ENCODE data around the gene CRBN.
A peak's percentile ranks its signal among the peaks of the same experiment; 100 is the strongest.

The CRBN gene

DNA sequence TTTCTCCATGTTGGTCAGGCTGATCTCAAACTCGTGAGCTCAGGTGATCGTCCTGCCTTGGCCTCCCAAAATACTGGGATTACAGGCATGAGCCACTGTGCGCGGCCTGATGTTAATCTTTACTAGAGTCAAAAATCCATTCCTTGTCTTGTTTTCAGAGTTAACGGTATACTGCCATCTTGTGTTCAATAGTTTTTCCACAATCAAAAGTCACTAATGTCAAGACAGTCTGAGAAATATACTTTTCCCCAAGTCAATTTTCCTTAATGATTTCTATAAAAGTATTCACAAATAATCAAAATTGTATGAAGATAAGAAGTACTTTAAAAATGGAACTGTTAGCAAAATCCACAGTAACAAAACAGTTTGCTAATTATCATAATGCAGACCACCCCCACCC is 8.5 kb downstream of the CRBN start:
- DNase-seq (ENCODE audit: low spot score) = peak; percentile 8

- DNase-seq (ENCODE audit: low spot score) = no peak
These were observed 13.8 kb downstream of the CRBN start for GRCh38 chr3:3165650-3166049.

DNA sequence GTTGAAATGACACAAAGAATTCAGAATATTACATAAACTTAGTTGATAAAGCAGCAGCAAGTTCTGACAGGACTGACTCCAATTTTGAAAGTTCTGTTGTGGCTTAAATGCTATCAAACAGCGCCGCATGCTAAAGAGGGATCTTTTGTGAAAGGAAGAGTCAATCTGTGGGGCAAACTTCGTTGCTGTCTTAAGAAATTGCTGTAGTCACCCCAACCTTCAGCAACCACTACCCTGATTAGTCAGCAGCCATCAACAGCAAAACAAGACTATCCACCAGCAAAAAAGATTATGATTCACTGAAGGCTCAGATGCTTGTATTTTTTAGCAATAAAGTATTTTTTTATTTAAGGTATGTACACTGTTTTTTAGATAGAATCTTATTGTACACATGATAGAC is 14.2 kb downstream of the CRBN start:
- DNase-seq (ENCODE audit: low spot score) = no peak

DNA sequence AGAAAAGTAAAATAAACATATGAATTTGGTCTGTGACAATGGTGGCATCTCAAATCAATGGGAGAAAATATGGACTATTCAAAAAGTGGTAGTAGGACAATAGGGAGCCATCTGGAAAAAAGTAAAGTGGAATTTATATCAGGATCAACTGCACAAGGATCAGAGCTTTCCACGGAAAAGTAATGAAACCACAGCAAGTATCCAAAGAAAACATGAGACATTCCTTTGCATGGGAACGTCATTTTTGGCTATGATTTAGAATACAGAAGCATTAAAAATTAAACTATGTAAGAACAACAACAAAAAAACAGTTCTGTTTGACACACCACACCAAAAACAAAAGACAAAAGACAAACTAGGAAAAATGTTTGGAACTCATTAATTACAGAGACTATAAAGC is 18.7 kb downstream of the CRBN start:
- no peak for DNase-seq (ENCODE audit: low spot score)

DNA sequence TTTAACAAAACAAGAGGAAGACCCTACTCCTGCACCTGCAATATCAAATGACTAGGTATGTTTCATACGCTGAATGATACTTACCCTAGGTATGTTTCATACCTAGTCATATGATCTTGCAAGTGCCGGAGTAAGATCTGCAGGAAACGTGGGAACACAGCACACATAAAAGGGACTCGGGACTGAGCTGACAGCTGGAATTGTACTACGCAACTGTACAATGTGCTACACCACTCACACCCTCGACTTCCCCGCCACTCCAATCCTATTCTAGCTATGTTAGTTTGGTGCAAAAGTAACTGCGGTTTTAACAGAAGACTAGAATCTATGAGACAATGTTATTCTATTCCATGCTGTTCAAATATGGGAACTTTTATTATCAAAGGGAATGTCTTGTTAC is 22.0 kb downstream of the CRBN start:
- no peak for DNase-seq (ENCODE audit: low spot score)

DNA sequence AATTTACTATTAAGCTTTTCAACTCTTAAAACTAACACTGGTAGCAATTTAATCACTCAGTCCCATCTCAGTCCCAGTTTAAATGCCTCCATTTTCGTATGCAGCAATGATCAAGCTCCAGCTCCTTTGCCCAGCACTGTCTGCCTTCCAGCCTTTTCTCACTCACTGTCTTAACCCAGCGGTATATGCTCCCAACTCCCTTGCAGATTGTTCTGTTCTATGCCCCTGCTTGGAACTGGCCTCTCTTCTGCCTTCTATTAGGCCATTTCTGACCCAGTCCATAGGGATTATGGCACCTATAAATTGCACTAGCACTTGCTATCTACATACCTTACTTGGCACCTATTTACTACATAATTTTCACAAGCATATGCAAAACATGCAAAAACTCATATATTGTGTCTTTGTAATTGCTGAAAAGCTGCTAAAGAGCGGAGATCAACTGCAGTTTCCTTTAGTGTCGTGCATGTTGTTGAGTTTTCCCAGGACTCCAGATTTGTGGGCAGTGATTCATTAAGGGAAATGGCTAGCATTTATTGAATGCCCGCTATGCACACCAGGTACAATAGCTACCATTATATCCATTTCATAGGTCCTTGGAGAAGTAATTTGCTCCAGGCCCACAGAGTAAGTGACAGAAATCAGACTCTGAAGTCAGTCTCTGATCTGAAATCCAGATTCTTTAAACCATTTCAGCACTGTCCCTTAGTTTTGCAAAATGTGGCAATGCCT is 24.4 kb downstream of the CRBN start:
- DNase-seq (ENCODE audit: low spot score) = no peak

DNA sequence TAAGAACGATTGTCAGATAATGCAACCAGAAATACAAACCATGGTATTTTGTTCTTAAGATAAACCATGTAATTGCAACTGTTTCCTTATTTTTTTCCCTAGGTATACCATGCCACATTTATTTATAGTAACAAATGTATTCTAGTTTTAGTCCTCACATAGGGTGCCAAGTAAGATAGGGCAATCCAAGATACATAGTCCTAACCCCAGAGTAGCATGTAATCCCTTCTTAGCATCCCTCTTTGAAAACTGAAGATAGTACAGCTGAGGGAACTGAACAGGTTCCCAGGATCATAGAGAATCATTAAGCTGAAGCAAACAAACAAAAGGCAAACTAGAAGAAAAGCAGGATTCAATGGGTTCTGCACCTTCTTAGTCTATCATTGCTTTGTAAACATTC is 28.0 kb downstream of the CRBN start:
- no peak for DNase-seq (ENCODE audit: low spot score)

DNA sequence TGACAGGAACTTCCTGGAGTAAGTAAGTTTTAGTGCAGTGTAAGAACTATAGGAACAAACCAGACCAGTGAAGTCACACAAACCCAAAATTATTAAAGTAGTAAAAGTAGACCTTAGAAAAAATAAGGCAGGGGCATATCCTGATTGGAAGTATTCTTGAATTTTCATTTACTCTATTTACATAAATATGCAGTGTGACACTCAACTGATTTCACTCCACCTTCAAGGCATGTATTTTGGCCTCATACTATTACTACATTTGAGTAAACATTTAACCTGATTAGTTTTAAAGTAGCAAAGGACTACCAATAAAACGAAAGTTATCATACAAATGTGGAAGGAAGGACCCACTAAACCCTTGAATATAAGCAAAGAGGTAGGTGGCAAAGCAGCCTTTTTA is 29.9 kb downstream of the CRBN start:
- DNase-seq (ENCODE audit: low spot score) = no peak

GRCh38 chr3:3145831-3146230 is 33.7 kb downstream of the CRBN start:
- no peak for DNase-seq (ENCODE audit: low spot score)

GRCh38 chr3:3141939-3142338 is 37.6 kb downstream of the CRBN start:
- DNase-seq (ENCODE audit: low spot score) = no peak

GRCh38 chr3:3137526-3137925 is 42.0 kb downstream of the CRBN start:
- DNase-seq (ENCODE audit: low spot score) = no peak

GRCh38 chr3:3134750-3135448 is 44.6 kb downstream of the CRBN start:
- DNase-seq (ENCODE audit: low spot score) = no peak

DNA sequence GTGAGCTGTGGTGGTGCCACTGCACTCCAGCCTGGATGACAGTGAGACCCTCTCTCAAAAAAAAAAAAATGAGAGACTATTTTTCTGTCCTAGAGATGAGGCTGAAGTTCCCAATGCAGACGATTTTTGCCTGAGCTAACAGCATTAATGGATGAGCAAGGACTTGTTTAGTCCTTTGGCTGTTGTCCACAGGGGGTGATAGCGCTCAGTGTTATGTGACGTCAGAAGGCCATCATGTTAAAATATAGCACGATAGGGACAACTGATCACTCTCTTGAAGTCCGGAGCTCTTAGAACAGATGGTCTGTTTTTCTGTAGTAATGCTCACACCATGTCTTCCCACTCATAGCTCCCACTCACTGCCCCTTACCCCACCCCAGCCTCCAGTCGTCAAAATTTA is 46.0 kb downstream of the CRBN start:
- no peak for DNase-seq (ENCODE audit: low spot score)

DNA sequence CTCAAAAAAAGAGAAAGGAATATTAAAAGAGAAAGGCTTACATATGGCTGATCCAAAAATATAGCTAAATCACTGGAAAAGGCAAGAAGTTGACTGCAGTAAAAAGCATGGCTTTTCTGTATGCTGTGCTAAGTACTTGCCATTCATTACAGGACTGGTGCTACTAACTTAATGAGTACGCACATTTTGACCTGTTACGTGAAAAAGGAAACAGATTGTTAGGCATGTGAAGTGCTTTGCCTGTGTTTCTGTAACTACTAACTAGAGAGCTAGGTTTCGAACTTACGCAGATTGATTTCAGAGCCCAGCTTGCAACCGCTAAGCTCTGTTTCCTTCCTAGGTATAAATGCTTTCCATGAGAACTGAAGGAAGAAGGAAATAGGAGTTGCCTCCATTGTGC is 49.9 kb downstream of the CRBN start:
- DNase-seq (ENCODE audit: low spot score) = no peak

GRCh38 chr3:3127432-3128010 is 52.0 kb downstream of the CRBN start:
- peak; percentile 16 for DNase-seq (ENCODE audit: low spot score)

- peak; percentile 92 for DNase-seq (ENCODE audit: low spot score)
These were observed 52.7 kb downstream of the CRBN start, which contains the start of gene TRNT1 for GRCh38 chr3:3126477-3127431. TSS of gene TRNT1 (plus strand) at chr3:3126940. CDS start at chr3:3129041, 2,101 bp downstream.

- no peak for DNase-seq (ENCODE audit: low spot score)
These were observed 53.5 kb downstream of the CRBN start for GRCh38 chr3:3125977-3126376.

GRCh38 chr3:3119393-3119851 is 60.1 kb downstream of the CRBN start:
- DNase-seq (ENCODE audit: low spot score) = no peak

DNA sequence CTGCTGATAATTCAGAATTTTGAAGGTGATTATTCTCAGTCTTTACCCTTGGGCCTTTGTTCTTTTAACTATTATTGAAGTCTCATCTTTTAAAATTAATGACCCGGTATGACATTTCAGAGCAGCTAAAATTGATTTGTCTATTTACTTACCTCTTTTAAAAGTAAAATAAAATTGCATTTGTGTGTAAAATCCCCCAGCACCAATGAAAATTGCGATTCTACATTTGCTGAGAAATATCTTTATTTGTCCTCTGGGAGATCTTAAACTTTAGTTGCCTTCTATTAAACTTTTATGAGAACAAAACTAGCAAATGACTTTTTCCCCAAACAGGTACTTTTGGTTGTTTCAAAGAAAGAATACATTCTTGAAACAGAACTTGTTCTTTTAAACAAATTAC is 61.8 kb downstream of the CRBN start:
- DNase-seq (ENCODE audit: low spot score) = no peak

DNA sequence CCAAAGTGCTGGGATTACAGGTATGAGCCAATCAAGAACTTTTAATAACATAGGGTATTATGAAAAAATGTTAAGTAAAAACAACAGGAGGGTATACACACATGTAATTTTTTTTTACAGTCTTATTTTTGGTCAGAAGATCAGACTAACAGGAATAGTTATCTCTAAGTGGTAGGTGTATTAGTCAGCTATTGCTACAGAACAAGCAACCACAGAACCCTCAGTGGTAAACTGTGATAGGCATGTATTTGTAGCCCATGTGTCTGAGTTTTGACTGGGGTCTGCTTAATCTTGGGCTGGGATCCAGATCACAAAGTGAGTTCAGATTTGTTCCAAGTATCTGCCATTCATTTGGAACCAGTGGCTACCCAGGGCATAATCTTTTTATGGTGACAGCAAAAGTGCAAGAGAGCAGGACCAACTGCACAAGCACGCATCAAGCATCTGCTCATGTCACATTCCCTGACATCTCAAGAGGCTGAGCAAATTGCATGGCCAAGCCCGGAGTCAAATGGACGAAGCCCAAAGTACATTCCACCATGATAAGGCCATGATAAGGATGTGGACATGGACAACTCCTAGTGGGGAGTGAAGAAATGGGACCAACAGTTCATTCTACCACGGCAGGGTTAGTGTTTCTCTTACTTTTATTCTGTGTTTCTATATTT is 66.3 kb downstream of the CRBN start:
- DNase-seq (ENCODE audit: low spot score) = no peak

GRCh38 chr3:3110749-3111361 is 68.6 kb downstream of the CRBN start:
- DNase-seq (ENCODE audit: low spot score) = no peak
